ENCODE measurements around the gene RIBC2. TPM values are rescaled to one million over a fixed set of nuclear protein-coding genes. Genes with fewer than 3 reads are reported as not detected.

Gene RIBC2
- total and polyA plus RNA-seq, 2 donors from 2014 or later = 1.0 TPM; not detected in 1

DNA sequence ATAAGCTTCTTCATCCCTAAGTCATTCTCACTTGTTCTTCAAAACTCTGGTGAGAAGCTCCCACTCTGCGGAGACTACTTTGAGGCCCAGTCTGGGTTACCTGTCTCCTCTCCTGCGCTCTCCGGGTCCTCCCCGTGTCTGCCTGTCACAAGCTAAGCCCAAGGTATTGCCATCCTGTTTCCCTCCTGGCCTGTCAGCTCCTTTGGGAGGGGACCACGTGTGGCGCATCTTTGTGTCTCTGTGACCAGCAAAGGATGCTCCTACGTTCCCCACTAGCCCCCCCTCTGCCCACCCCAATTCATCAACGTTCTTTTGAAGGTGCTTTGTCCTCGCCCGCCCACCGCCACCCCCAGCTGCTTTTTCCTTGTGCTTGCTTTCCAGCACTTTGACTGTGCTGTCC is 57.4 kb downstream of the RIBC2 start:
- Histone ChIP-seq H3K4me1 (ENCODE audit: control insufficient read depth in 2 of 3, insufficient read depth in 2 of 3, low read depth in 1 of 3, low read length in 3 of 3) (peaks cover 0 to 3% (median 0%) of the 10 kb centered on the region in 3 donors), H3K9ac (ENCODE audit: low read length in 3 of 3) (no peak overlapping the region), H3K4me3 (ENCODE audit: low read length in 3 of 3) (no peak overlapping the region), H3K27me3 (ENCODE audit: control insufficient read depth, insufficient read depth, low read length) (no peaks in the 10 kb centered on the region), H3K9me3 (ENCODE audit: control insufficient read depth in 2 of 3, insufficient read depth in 1 of 3, low read length in 3 of 3) (no peaks in the 10 kb centered on the region), H3K36me3 (ENCODE audit: control insufficient read depth in 2 of 3, insufficient read depth in 3 of 3, low read length in 3 of 3) (no peaks in the 10 kb centered on the region), H3K27ac (ENCODE audit: low read depth in 2 of 2, low read length in 2 of 2) (no peak overlapping the region)
- DNase-seq (peak in 2 of 5 donors; percentile 31 to 56), FAIRE-seq (no peak)
- TF ChIP-seq, protein P1, sequence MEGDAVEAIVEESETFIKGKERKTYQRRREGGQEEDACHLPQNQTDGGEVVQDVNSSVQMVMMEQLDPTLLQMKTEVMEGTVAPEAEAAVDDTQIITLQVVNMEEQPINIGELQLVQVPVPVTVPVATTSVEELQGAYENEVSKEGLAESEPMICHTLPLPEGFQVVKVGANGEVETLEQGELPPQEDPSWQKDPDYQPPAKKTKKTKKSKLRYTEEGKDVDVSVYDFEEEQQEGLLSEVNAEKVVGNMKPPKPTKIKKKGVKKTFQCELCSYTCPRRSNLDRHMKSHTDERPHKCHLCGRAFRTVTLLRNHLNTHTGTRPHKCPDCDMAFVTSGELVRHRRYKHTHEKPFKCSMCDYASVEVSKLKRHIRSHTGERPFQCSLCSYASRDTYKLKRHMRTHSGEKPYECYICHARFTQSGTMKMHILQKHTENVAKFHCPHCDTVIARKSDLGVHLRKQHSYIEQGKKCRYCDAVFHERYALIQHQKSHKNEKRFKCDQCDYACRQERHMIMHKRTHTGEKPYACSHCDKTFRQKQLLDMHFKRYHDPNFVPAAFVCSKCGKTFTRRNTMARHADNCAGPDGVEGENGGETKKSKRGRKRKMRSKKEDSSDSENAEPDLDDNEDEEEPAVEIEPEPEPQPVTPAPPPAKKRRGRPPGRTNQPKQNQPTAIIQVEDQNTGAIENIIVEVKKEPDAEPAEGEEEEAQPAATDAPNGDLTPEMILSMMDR (IDR thresholded peaks at IDR 0.05; ENCODE audit: borderline replicate concordance, extremely low read depth, insufficient read depth) = no peak
- intact Hi-C loops (cut with DNase I) = no loop called here

DNA sequence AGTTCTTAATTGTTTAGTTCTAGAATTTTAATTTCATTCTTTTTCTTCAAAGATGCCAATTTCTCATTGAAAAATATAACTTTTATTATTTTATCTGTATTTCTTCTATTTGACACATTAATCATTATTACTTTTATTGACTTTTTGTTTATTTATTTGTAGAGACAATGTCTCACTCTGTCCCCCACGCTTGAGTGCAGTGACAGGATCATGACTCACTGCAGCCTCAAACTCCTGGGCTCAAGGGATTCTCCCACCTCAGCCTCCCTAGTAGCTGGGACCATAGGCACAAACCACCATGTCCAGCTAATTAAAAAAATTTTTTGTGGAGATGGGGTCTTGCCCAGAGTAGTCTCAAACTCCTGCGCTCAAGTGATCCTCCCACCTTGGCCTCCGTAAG is 58.9 kb downstream of the RIBC2 start:
- no peak overlapping the region for H3K27ac ChIP-seq (ENCODE audit: low read depth in 2 of 2, low read length in 2 of 2)
- TF ChIP-seq, protein P1 (IDR thresholded peaks at IDR 0.05; ENCODE audit: borderline replicate concordance, extremely low read depth, insufficient read depth) = no peak
- no peaks in the 10 kb centered on the region for H3K27me3 ChIP-seq (ENCODE audit: control insufficient read depth, insufficient read depth, low read length)
- H3K9ac ChIP-seq (ENCODE audit: low read length in 3 of 3) = no peak overlapping the region
- no peak for DNase-seq
- no peak for FAIRE-seq
- H3K4me3 ChIP-seq (ENCODE audit: low read length in 3 of 3) = no peak overlapping the region
- no peaks in the 10 kb centered on the region for H3K36me3 ChIP-seq (ENCODE audit: control insufficient read depth in 2 of 3, insufficient read depth in 3 of 3, low read length in 3 of 3)
- H3K9me3 ChIP-seq (ENCODE audit: control insufficient read depth in 2 of 3, insufficient read depth in 1 of 3, low read length in 3 of 3) = no peaks in the 10 kb centered on the region
- H3K4me1 ChIP-seq (ENCODE audit: control insufficient read depth in 2 of 3, insufficient read depth in 2 of 3, low read depth in 1 of 3, low read length in 3 of 3) = peaks cover 0 to 3% (median 0%) of the 10 kb centered on the region in 3 donors
- intact Hi-C loops (cut with DNase I) = no loop called here

DNA sequence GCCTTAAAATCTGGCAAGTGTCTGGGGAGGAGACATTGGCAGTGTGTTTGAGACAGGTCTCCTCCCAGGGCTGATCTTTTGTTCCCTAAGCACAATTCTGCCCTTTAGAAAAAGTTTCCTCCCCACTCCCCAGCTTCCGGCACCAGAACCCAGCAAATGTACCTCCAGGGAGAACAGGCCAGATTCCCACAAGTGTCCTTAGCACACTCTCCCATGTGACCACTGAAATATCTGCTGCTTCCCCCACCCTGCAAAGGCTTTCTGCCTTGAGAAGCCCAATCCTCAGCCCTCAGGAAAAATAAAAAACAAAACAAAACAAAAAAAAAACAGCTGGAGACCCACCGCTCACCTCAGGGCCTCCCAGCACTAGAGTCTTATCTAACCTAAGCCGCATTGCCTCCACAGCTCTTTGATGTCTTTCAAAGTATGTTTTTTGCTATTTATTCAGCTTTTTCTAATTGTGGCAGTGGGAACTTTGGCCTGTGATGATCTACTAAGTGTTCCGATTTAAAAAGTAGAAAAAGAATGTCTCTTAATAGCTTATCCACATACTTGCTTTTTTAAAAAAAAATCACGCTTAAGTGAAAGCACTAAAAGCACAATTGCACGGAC is 60.2 kb downstream of the RIBC2 start:
- Histone ChIP-seq H3K27me3 (ENCODE audit: control insufficient read depth, insufficient read depth, low read length) (no peaks in the 10 kb centered on the region), H3K36me3 (ENCODE audit: control insufficient read depth in 2 of 3, insufficient read depth in 3 of 3, low read length in 3 of 3) (no peaks in the 10 kb centered on the region), H3K4me1 (ENCODE audit: control insufficient read depth in 2 of 3, insufficient read depth in 2 of 3, low read depth in 1 of 3, low read length in 3 of 3) (peaks cover 0 to 3% (median 0%) of the 10 kb centered on the region in 3 donors), H3K9ac (ENCODE audit: low read length in 3 of 3) (no peak overlapping the region), H3K27ac (ENCODE audit: low read depth in 2 of 2, low read length in 2 of 2) (no peak overlapping the region), H3K9me3 (ENCODE audit: control insufficient read depth in 2 of 3, insufficient read depth in 1 of 3, low read length in 3 of 3) (no peaks in the 10 kb centered on the region), H3K4me3 (ENCODE audit: low read length in 3 of 3) (no peak overlapping the region)
- DNase-seq = peak in 1 of 5 donors; percentile 19
- TF ChIP-seq, protein P1 (IDR thresholded peaks at IDR 0.05; ENCODE audit: borderline replicate concordance, extremely low read depth, insufficient read depth) = no peak
- intact Hi-C loops (cut with DNase I) = no loop called here
- no peak for FAIRE-seq

Measured in kidney (tissue), 14 donors.